PC-3 (cell line): Measurements from ENCODE around the gene RNF151. TPM values are rescaled to one million over a fixed set of nuclear protein-coding genes. Genes with fewer than 3 reads are reported as not detected.
"Not testable (repeated sequence)": the region's sequence is repeated elsewhere in the genome, so short reads cannot be mapped to it uniquely, and the experiment has no call there.

Experiments
- ATAC-seq: fragments of 200-7000 bp; cut with Tn5 transposase; 2 replicates; pipeline ENCODE4 v1.9.1; 2020; ENCODE audit warnings: mild to moderate bottlenecking, moderate library complexity
- BruUV-seq: library from RNA; stranded (reverse); fragments of 400-500 nt; replicated peaks from 2 replicates; lab custom pipeline; 2021; lab: Mats Ljungman, UMichigan
- CTCF ChIA-PET: fragments of 300-600 bp; sonication (Branson Sonifier 250); formaldehyde crosslinking; loops from one replicate; lab custom pipeline; 2022; ENCODE audit warnings: antibody characterized with exemption; lab: Charles Lee
- POLR2A ChIA-PET: fragments of 300-600 bp; sonication (Branson Sonifier 250); formaldehyde crosslinking; loops from one replicate; lab custom pipeline; 2022; ENCODE audit warnings: antibody characterized with exemption; ENCODE audit not compliant: unreplicated experiment; lab: Charles Lee
- DNase-seq: peaks from one replicate; pipeline ENCODE4 v3.0.0-alpha.2; 2015
- H2AFZ ChIP-seq: fragments of 300-600 bp; sonication (generic); 2 replicates; pipeline ENCODE4 v1.6.0; 2016; ENCODE audit warnings: antibody characterized with exemption, low read length
- H3F3A ChIP-seq: fragments of 300-600 bp; sonication (generic); one replicate; pipeline ENCODE4 v1.6.0; 2017; ENCODE audit warnings: antibody characterized with exemption, low read length, control low read depth, mild to moderate bottlenecking; ENCODE audit not compliant: unreplicated experiment
- H3K27ac ChIP-seq: fragments of 300-600 bp; sonication (generic); 2 replicates; pipeline ENCODE4 v1.5.1; 2016; ENCODE audit warnings: mild to moderate bottlenecking, low read length
- H3K27me3 ChIP-seq: fragments of 300-600 bp; sonication (generic); 2 replicates; pipeline ENCODE4 v1.6.1; 2016; ENCODE audit warnings: low read length, mixed read lengths
- H3K36me3 ChIP-seq: fragments of 300-600 bp; sonication (generic); 2 replicates; pipeline ENCODE4 v1.6.1; 2016; ENCODE audit warnings: low read depth, mixed run types, low read length, mixed read lengths
- H3K4me1 ChIP-seq: fragments of 300-600 bp; sonication (generic); 2 replicates; pipeline ENCODE4 v1.5.1; 2016; ENCODE audit warnings: low read length; ENCODE audit not compliant: insufficient read depth
- H3K4me2 ChIP-seq: fragments of 300-600 bp; sonication (generic); 2 replicates; pipeline ENCODE4 v1.6.0; 2016; ENCODE audit warnings: low read length
- H3K4me3 ChIP-seq: fragments of 300-600 bp; sonication (generic); 2 replicates; pipeline ENCODE4 v1.5.1; 2016; ENCODE audit warnings: mild to moderate bottlenecking, low read length, mixed read lengths
- H3K79me2 ChIP-seq: fragments of 300-600 bp; sonication (generic); 2 replicates; pipeline ENCODE4 v1.6.1; 2017; ENCODE audit warnings: low read length, mixed read lengths
- H3K9ac ChIP-seq: fragments of 300-600 bp; sonication (generic); 2 replicates; pipeline ENCODE4 v1.6.0; 2016; ENCODE audit warnings: mild to moderate bottlenecking, low read length
- H3K9me2 ChIP-seq: fragments of 300-600 bp; sonication (generic); replicated peaks from 2 replicates; pipeline ENCODE4 v1.6.1; 2016; ENCODE audit warnings: mixed run types, low read length, mixed read lengths
- H3K9me3 ChIP-seq: fragments of 300-600 bp; sonication (generic); 2 replicates; pipeline ENCODE4 v1.6.1; 2016; ENCODE audit warnings: low read length, mixed read lengths
- H4K20me1 ChIP-seq: fragments of 300-600 bp; sonication (generic); 2 replicates; pipeline ENCODE4 v1.6.1; 2016; ENCODE audit warnings: low read length, mixed read lengths
- CTCF ChIP-seq: fragments of 300-600 bp; sonication (generic); conservative IDR thresholded peaks from 2 replicates; pipeline ENCODE4 v1.5.1; 2017; ENCODE audit warnings: antibody characterized with exemption, low read depth, mild to moderate bottlenecking, low read length
- EZH2 ChIP-seq: fragments of 300-600 bp; sonication (generic); IDR thresholded peaks from one replicate; pipeline ENCODE4 v1.6.1; 2017; ENCODE audit warnings: antibody characterized with exemption, mild to moderate bottlenecking, low read length; ENCODE audit not compliant: unreplicated experiment
- EZH2phosphoT487 ChIP-seq: fragments of 300-600 bp; sonication (generic); IDR thresholded peaks from 2 replicates; pipeline ENCODE4 v1.6.1; 2018; ENCODE audit warnings: mild to moderate bottlenecking, antibody characterized with exemption, low read length, borderline replicate concordance
- intact Hi-C: fragments of 100-400 bp; cut with micrococcal nuclease; formaldehyde crosslinking; loops from 2 replicates; pipeline ENCODE4 v1.9.0; 2023
- total RNA-seq: library from RNA; depleted of rRNA; stranded (reverse); fragments of >200 nt; gene quantifications from 2 replicates; pipeline ENCODE4 v1.2.3, GENCODE V29; 2014

RNF151 gene
- total RNA-seq, 1 experiment from 2014 or later, result not detected

GRCh38 chr16:2009791-2010510, 43.3 kb downstream of the RNF151 start, which contains the start of gene ZNF598:
TSS of gene ZNF598 (minus strand) at chr16:2009821.
- Histone ChIP-seq H3K79me2 (peaks cover 54% of the 10 kb centered on the region), H3K27ac (peak within 1 kb of the TSS; percentile 77), H3K9me3 (no peaks in the 10 kb centered on the region), H3K4me1 (peaks cover 26% of the 10 kb centered on the region), H2AFZ (peak within 1 kb of the TSS; percentile 42), H3K36me3 (peaks cover 3% of the 10 kb centered on the region; the same call in 1 of the 2 replicates), H3K9ac (peak within 1 kb of the TSS; percentile 97), H4K20me1 (peaks cover 22% of the 10 kb centered on the region), H3K4me2 (peak within 1 kb of the TSS; percentile 92), H3K27me3 (no peaks in the 10 kb centered on the region), H3K9me2 (no peaks in the 10 kb centered on the region), H3K4me3 (peak within 1 kb of the TSS; percentile 94), H3F3A (no peaks in the 10 kb centered on the region)
- POLR2A ChIA-PET, result no interaction called here
- CTCF ChIA-PET, result no interaction called here
- peak; percentile 81 for ATAC-seq
- TSS peak; percentile 83 for BruUV-seq
- intact Hi-C loops, result no loop called here
- TF ChIP-seq CTCF (no peak), EZH2 (no peak), EZH2phosphoT487 (no peak)
- DNase-seq, result peak; percentile 83

GRCh38 chr16:2011726-2012125, 45.1 kb downstream of the RNF151 start:
- H3K27ac ChIP-seq, ATAC-seq, intact Hi-C loops, BruUV-seq, H2AFZ ChIP-seq, H3K4me2 ChIP-seq, H3K9me3 ChIP-seq, H3K9ac ChIP-seq, H3K9me2 ChIP-seq, H3F3A ChIP-seq, H3K36me3 ChIP-seq, H3K4me3 ChIP-seq, DNase-seq, POLR2A ChIA-PET, H3K27me3 ChIP-seq, CTCF ChIA-PET: not testable (repeated sequence)
- H3K79me2 ChIP-seq, result peaks cover 36% of the 10 kb centered on the region
- peaks cover 35% of the 10 kb centered on the region for H3K4me1 ChIP-seq
- peaks cover 12% of the 10 kb centered on the region for H4K20me1 ChIP-seq

- TF ChIP-seq CTCF, result no peak
- TF ChIP-seq EZH2, result no peak
- no peak for TF ChIP-seq EZH2phosphoT487
- Histone ChIP-seq H3K36me3 (no peaks in the 10 kb centered on the region), H3K9me3 (no peaks in the 10 kb centered on the region), H2AFZ (no peak overlapping the region), H3K27ac (no peak overlapping the region), H3F3A (no peaks in the 10 kb centered on the region), H3K9ac (no peak overlapping the region), H4K20me1 (no peaks in the 10 kb centered on the region), H3K4me1 (peaks cover 22% of the 10 kb centered on the region), H3K9me2 (no peaks in the 10 kb centered on the region), H3K79me2 (peaks cover 18% of the 10 kb centered on the region), H3K27me3 (no peaks in the 10 kb centered on the region), H3K4me3 (no peak overlapping the region), H3K4me2 (no peak overlapping the region)
- no peak for DNase-seq
- POLR2A ChIA-PET, result no interaction called here
- no peak for ATAC-seq
- CTCF ChIA-PET, result no interaction called here
- intact Hi-C loops, result no loop called here
- BruUV-seq, result no TSS peak
Observed at GRCh38 chr16:2013527-2013926, 46.9 kb downstream of the RNF151 start.
